GM23338 (cell line): ENCODE measurements around the gene CIC. TPM values are rescaled to one million over a fixed set of nuclear protein-coding genes. Genes with fewer than 3 reads are reported as not detected.

Source experiments
- ATAC-seq: fragments of 200-7000 bp; cut with Tn5 transposase; 3 replicates; pipeline ENCODE4 v1.9.1; 2020
- DNase-seq: peaks from one replicate; pipeline ENCODE4 v3.0.0-alpha.2; 2015; ENCODE audit warnings: low spot score
- H2AFZ ChIP-seq: fragments of 200-600 bp; sonication (generic); 2 replicates; pipeline ENCODE4 v1.8.0; 2016; ENCODE audit warnings: antibody characterized with exemption, mild to moderate bottlenecking, moderate library complexity
- H3F3A ChIP-seq: fragments of 200-600 bp; sonication (generic); replicated peaks from 2 replicates; pipeline ENCODE4 v1.8.0; 2017; ENCODE audit warnings: antibody characterized with exemption, mixed run types, low read depth
- H3K27ac ChIP-seq: fragments of 200-600 bp; sonication (generic); 2 replicates; pipeline ENCODE4 v1.6.1; 2016; ENCODE audit warnings: low read depth
- H3K27me3 ChIP-seq: fragments of 200-600 bp; sonication (generic); 2 replicates; pipeline ENCODE4 v1.8.0; 2016; ENCODE audit warnings: mild to moderate bottlenecking, mixed run types, moderate library complexity; ENCODE audit not compliant: insufficient read depth
- H3K36me3 ChIP-seq: fragments of 200-600 bp; sonication (generic); 2 replicates; pipeline ENCODE4 v1.8.0; 2016; ENCODE audit warnings: mild to moderate bottlenecking; ENCODE audit not compliant: insufficient read depth
- H3K4me1 ChIP-seq: fragments of 200-600 bp; sonication (generic); 2 replicates; pipeline ENCODE4 v1.8.0; 2016; ENCODE audit warnings: mild to moderate bottlenecking, moderate library complexity; ENCODE audit not compliant: insufficient read depth
- H3K4me2 ChIP-seq: fragments of 200-600 bp; sonication (generic); 2 replicates; pipeline ENCODE4 v1.7.1; 2017; ENCODE audit warnings: mixed run types
- H3K4me3 ChIP-seq: fragments of 200-600 bp; sonication (generic); 2 replicates; pipeline ENCODE4 v1.6.1; 2016; ENCODE audit warnings: mixed run types
- H3K79me2 ChIP-seq: fragments of 200-600 bp; sonication (generic); replicated peaks from 2 replicates; pipeline ENCODE4 v1.8.0; 2017; ENCODE audit warnings: mild to moderate bottlenecking; ENCODE audit not compliant: insufficient read depth
- H3K9me2 ChIP-seq: fragments of 200-600 bp; sonication (generic); 2 replicates; pipeline ENCODE4 v1.8.0; 2017; ENCODE audit not compliant: insufficient read depth
- H4K20me1 ChIP-seq: fragments of 200-600 bp; sonication (generic); replicated peaks from 2 replicates; pipeline ENCODE4 v1.8.0; 2017; ENCODE audit warnings: mild to moderate bottlenecking; ENCODE audit not compliant: insufficient read depth
- H3K27ac Mint-ChIP-seq: 2 replicates; pipeline ENCODE4 v1.8.0; 2020; ENCODE audit warnings: inconsistent platforms, mild to moderate bottlenecking, moderate library complexity, mixed read lengths
- H3K27me3 Mint-ChIP-seq: 3 replicates; pipeline ENCODE4 v1.8.0; 2022; ENCODE audit warnings: low read depth, mild to moderate bottlenecking, moderate library complexity, mixed read lengths, inconsistent platforms; ENCODE audit not compliant: insufficient read depth, poor library complexity
- H3K36me3 Mint-ChIP-seq: 3 replicates; pipeline ENCODE4 v1.8.0; 2021; ENCODE audit warnings: low read depth, mild to moderate bottlenecking, inconsistent platforms, moderate library complexity, mixed read lengths
- H3K4me1 Mint-ChIP-seq: 3 replicates; pipeline ENCODE4 v1.8.0; 2020; ENCODE audit warnings: mild to moderate bottlenecking, inconsistent platforms, mixed read lengths
- H3K4me3 Mint-ChIP-seq: 3 replicates; pipeline ENCODE4 v1.8.0; 2021; ENCODE audit warnings: moderate library complexity, mild to moderate bottlenecking, inconsistent platforms, mixed read lengths
- H3K9me3 Mint-ChIP-seq: 3 replicates; pipeline ENCODE4 v1.8.0; 2020; ENCODE audit warnings: moderate library complexity, mild to moderate bottlenecking, inconsistent platforms, mixed read lengths
- CREB1 ChIP-seq: fragments of 250-450 bp; sonication (Bioruptor Pico); IDR thresholded peaks from 2 replicates; pipeline ENCODE4 v1.5.0; 2020; ENCODE audit warnings: low read depth, mild to moderate bottlenecking, moderate library complexity
- EZH2 ChIP-seq: fragments of 200-600 bp; sonication (generic); IDR thresholded peaks from one replicate; pipeline ENCODE4 v1.8.0; 2017; ENCODE audit warnings: antibody characterized with exemption, mild to moderate bottlenecking, low read depth; ENCODE audit not compliant: unreplicated experiment
- EZH2phosphoT487 ChIP-seq: fragments of 200-600 bp; sonication (generic); IDR thresholded peaks from one replicate; pipeline ENCODE4 v1.8.1; 2018; ENCODE audit warnings: antibody characterized with exemption; ENCODE audit not compliant: unreplicated experiment
- JUNB ChIP-seq: IDR thresholded peaks from one replicate; pipeline ENCODE4 v1.6.1; 2016; ENCODE audit warnings: antibody characterized with exemption; ENCODE audit not compliant: unreplicated experiment
- NANOG ChIP-seq: IDR thresholded peaks from 2 replicates; pipeline ENCODE4 v1.6.1; 2016; ENCODE audit warnings: antibody characterized with exemption, borderline replicate concordance
- POLR2AphosphoS5 ChIP-seq: IDR thresholded peaks from 2 replicates; pipeline ENCODE4 v1.6.1; 2016; ENCODE audit warnings: antibody characterized with exemption, low read depth
- REST ChIP-seq: IDR thresholded peaks from one replicate; pipeline ENCODE4 v1.6.1; 2018; ENCODE audit warnings: antibody characterized with exemption; ENCODE audit not compliant: unreplicated experiment
- STAT1 ChIP-seq: IDR thresholded peaks from one replicate; pipeline ENCODE4 v1.6.1; 2016; ENCODE audit warnings: antibody characterized with exemption; ENCODE audit not compliant: unreplicated experiment
- ZNF114 ChIP-seq: fragments of 250-450 bp; sonication (Bioruptor Pico); IDR thresholded peaks from 2 replicates; pipeline ENCODE4 v1.5.0; 2020; ENCODE audit warnings: mild to moderate bottlenecking, moderate library complexity
- ZNF331 ChIP-seq: fragments of 250-450 bp; sonication (Bioruptor Pico); IDR thresholded peaks from 2 replicates; pipeline ENCODE4 v1.5.0; 2020; ENCODE audit warnings: low read depth, mild to moderate bottlenecking, moderate library complexity
- polyA plus RNA-seq: library from polyadenylated mRNA; unstranded; fragments of >200 nt; fragmentation: Nextera tagmentation; extraction: Ambion mirVana; gene quantifications from 2 replicates; pipeline ENCODE4 v1.2.1, GENCODE V29; 2016
- total RNA-seq: library from RNA; depleted of rRNA; stranded (reverse); fragments of >200 nt; shearing (Covaris generic); gene quantifications from 2 replicates; pipeline ENCODE4 v1.2.3, GENCODE V29; 2014
- TF ChIP-seq, protein P1 (sequence below): IDR thresholded peaks from 2 replicates; pipeline ENCODE4 v1.6.1; 2016; ENCODE audit warnings: antibody characterized with exemption
- TF ChIP-seq, protein P2 (sequence below), 2 experiments: fragments of 200-600 bp in 1 of 2; sonication (generic) in 1 of 2; conservative IDR thresholded peaks; 2 replicates each; pipeline versions ENCODE4 v1.5.1 to v1.6.1; 2016 to 2017; ENCODE audit warnings: antibody characterized with exemption in 2 of 2, low read depth in 2 of 2, mild to moderate bottlenecking in 2 of 2, moderate library complexity in 1 of 2
- TF ChIP-seq, protein P3 (sequence below): fragments of 250-450 bp; sonication (Bioruptor Pico); IDR thresholded peaks from 2 replicates; pipeline ENCODE4 v1.5.0; 2020; ENCODE audit warnings: mild to moderate bottlenecking, moderate library complexity

CIC gene
- total and polyA plus RNA-seq, 2 experiments from 2014 or later, result 13.2 to 42.0 TPM

- Histone ChIP-seq H2AFZ (no peak overlapping the region), H3K4me1 (no peaks in the 10 kb centered on the region), H3K36me3 (no peaks in the 10 kb centered on the region), H3K4me3 (no peak overlapping the region), H3F3A (peaks cover 11% of the 10 kb centered on the region; the same call in 1 of the 2 replicates), H3K4me2 (no peak overlapping the region), H3K27ac (no peak overlapping the region), H3K9me2 (no peaks in the 10 kb centered on the region), H3K79me2 (peaks cover 11% of the 10 kb centered on the region), H4K20me1 (peaks cover 20% of the 10 kb centered on the region), H3K27me3 (no peaks in the 10 kb centered on the region)
- DNase-seq, result no peak
- no peak overlapping the region for H3K27ac Mint-ChIP-seq
- H3K36me3 Mint-ChIP-seq, result peaks cover 65% of the 10 kb centered on the region
- no peak for ATAC-seq
- no peaks in the 10 kb centered on the region for H3K4me1 Mint-ChIP-seq
- H3K9me3 Mint-ChIP-seq, result no peaks in the 10 kb centered on the region; the same call in 2 of the 3 replicates
- H3K27me3 Mint-ChIP-seq, result peaks cover 3% of the 10 kb centered on the region
- TF ChIP-seq, protein P1, sequence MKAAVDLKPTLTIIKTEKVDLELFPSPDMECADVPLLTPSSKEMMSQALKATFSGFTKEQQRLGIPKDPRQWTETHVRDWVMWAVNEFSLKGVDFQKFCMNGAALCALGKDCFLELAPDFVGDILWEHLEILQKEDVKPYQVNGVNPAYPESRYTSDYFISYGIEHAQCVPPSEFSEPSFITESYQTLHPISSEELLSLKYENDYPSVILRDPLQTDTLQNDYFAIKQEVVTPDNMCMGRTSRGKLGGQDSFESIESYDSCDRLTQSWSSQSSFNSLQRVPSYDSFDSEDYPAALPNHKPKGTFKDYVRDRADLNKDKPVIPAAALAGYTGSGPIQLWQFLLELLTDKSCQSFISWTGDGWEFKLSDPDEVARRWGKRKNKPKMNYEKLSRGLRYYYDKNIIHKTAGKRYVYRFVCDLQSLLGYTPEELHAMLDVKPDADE, result no peak
- TF ChIP-seq NANOG (no peak), REST (no peak), EZH2phosphoT487 (no peak), STAT1 (no peak), ZNF331 (no peak), CREB1 (CRISPR knock-in tag) (no peak), JUNB (no peak), EZH2 (no peak), POLR2AphosphoS5 (no peak), ZNF114 (CRISPR knock-in tag) (no peak)
- TF ChIP-seq, protein P2, sequence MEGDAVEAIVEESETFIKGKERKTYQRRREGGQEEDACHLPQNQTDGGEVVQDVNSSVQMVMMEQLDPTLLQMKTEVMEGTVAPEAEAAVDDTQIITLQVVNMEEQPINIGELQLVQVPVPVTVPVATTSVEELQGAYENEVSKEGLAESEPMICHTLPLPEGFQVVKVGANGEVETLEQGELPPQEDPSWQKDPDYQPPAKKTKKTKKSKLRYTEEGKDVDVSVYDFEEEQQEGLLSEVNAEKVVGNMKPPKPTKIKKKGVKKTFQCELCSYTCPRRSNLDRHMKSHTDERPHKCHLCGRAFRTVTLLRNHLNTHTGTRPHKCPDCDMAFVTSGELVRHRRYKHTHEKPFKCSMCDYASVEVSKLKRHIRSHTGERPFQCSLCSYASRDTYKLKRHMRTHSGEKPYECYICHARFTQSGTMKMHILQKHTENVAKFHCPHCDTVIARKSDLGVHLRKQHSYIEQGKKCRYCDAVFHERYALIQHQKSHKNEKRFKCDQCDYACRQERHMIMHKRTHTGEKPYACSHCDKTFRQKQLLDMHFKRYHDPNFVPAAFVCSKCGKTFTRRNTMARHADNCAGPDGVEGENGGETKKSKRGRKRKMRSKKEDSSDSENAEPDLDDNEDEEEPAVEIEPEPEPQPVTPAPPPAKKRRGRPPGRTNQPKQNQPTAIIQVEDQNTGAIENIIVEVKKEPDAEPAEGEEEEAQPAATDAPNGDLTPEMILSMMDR (conservative IDR thresholded peaks at IDR 0.05; ENCODE audit: low read depth in 2 of 2), result no peak
- TF ChIP-seq, protein P3, sequence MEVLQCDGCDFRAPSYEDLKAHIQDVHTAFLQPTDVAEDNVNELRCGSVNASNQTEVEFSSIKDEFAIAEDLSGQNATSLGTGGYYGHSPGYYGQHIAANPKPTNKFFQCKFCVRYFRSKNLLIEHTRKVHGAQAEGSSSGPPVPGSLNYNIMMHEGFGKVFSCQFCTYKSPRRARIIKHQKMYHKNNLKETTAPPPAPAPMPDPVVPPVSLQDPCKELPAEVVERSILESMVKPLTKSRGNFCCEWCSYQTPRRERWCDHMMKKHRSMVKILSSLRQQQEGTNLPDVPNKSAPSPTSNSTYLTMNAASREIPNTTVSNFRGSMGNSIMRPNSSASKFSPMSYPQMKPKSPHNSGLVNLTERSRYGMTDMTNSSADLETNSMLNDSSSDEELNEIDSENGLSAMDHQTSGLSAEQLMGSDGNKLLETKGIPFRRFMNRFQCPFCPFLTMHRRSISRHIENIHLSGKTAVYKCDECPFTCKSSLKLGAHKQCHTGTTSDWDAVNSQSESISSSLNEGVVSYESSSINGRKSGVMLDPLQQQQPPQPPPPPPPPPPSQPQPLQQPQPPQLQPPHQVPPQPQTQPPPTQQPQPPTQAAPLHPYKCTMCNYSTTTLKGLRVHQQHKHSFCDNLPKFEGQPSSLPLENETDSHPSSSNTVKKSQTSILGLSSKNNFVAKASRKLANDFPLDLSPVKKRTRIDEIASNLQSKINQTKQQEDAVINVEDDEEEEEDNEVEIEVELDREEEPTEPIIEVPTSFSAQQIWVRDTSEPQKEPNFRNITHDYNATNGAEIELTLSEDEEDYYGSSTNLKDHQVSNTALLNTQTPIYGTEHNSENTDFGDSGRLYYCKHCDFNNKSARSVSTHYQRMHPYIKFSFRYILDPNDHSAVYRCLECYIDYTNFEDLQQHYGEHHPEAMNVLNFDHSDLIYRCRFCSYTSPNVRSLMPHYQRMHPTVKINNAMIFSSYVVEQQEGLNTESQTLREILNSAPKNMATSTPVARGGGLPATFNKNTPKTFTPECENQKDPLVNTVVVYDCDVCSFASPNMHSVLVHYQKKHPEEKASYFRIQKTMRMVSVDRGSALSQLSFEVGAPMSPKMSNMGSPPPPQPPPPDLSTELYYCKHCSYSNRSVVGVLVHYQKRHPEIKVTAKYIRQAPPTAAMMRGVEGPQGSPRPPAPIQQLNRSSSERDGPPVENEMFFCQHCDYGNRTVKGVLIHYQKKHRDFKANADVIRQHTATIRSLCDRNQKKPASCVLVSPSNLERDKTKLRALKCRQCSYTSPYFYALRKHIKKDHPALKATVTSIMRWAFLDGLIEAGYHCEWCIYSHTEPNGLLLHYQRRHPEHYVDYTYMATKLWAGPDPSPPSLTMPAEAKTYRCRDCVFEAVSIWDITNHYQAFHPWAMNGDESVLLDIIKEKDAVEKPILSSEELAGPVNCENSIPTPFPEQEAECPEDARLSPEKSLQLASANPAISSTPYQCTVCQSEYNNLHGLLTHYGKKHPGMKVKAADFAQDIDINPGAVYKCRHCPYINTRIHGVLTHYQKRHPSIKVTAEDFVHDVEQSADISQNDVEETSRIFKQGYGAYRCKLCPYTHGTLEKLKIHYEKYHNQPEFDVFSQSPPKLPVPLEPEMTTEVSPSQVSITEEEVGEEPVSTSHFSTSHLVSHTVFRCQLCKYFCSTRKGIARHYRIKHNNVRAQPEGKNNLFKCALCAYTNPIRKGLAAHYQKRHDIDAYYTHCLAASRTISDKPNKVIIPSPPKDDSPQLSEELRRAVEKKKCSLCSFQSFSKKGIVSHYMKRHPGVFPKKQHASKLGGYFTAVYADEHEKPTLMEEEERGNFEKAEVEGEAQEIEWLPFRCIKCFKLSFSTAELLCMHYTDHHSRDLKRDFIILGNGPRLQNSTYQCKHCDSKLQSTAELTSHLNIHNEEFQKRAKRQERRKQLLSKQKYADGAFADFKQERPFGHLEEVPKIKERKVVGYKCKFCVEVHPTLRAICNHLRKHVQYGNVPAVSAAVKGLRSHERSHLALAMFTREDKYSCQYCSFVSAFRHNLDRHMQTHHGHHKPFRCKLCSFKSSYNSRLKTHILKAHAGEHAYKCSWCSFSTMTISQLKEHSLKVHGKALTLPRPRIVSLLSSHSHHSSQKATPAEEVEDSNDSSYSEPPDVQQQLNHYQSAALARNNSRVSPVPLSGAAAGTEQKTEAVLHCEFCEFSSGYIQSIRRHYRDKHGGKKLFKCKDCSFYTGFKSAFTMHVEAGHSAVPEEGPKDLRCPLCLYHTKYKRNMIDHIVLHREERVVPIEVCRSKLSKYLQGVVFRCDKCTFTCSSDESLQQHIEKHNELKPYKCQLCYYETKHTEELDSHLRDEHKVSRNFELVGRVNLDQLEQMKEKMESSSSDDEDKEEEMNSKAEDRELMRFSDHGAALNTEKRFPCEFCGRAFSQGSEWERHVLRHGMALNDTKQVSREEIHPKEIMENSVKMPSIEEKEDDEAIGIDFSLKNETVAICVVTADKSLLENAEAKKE (CRISPR knock-in tag), result no peak
- no peak overlapping the region; the same call in 2 of the 3 replicates for H3K4me3 Mint-ChIP-seq
Observed at GRCh38 chr19:42226886-42227285, 42.2 kb upstream of the CIC start.
